ENCODE measurements around the gene ADGRF3.
"Not testable (repeated sequence)": the region's sequence is repeated elsewhere in the genome, so short reads cannot be mapped to it uniquely, and the experiment has no call there.

GRCh38 chr2:26268670-26269385, 77.8 kb downstream of the ADGRF3 start:
- TF ChIP-seq EZH2 (IDR thresholded peaks at IDR 0.05; ENCODE audit: borderline replicate concordance, control insufficient read depth, low read depth, low read length); KDM1A (IDR thresholded peaks at IDR 0.05; ENCODE audit: borderline replicate concordance); FOS (IDR thresholded peaks at IDR 0.05; ENCODE audit: borderline replicate concordance, extremely low read depth, insufficient read length); ATF7 (IDR thresholded peaks at IDR 0.05; ENCODE audit: low read depth); TAF1 (IDR thresholded peaks at IDR 0.05; ENCODE audit: borderline replicate concordance, low read depth, low read length); NRF1 (conservative IDR thresholded peaks at IDR 0.05; ENCODE audit: low read depth, low read length); EP300 (IDR thresholded peaks at IDR 0.05; ENCODE audit: borderline replicate concordance in 1 of 2, control insufficient read depth in 1 of 2, low read depth in 2 of 2, low read length in 2 of 2); CTCF (IDR thresholded peaks at IDR 0.05 in 2 of 3, conservative IDR thresholded peaks at IDR 0.05 in 1 of 3; ENCODE audit: control insufficient read depth in 2 of 3, extremely low read depth in 1 of 3, insufficient read depth in 1 of 3, low read depth in 3 of 3, low read length in 3 of 3): not testable (repeated sequence)

Measured in GM12878 (cell line).